ENCODE measurements around the gene IMPDH1. TPM values are rescaled to one million over a fixed set of nuclear protein-coding genes. Genes with fewer than 3 reads are reported as not detected.

The IMPDH1 gene
- total and polyA plus RNA-seq, 2 donors: 11.3 to 27.2 TPM

DNA sequence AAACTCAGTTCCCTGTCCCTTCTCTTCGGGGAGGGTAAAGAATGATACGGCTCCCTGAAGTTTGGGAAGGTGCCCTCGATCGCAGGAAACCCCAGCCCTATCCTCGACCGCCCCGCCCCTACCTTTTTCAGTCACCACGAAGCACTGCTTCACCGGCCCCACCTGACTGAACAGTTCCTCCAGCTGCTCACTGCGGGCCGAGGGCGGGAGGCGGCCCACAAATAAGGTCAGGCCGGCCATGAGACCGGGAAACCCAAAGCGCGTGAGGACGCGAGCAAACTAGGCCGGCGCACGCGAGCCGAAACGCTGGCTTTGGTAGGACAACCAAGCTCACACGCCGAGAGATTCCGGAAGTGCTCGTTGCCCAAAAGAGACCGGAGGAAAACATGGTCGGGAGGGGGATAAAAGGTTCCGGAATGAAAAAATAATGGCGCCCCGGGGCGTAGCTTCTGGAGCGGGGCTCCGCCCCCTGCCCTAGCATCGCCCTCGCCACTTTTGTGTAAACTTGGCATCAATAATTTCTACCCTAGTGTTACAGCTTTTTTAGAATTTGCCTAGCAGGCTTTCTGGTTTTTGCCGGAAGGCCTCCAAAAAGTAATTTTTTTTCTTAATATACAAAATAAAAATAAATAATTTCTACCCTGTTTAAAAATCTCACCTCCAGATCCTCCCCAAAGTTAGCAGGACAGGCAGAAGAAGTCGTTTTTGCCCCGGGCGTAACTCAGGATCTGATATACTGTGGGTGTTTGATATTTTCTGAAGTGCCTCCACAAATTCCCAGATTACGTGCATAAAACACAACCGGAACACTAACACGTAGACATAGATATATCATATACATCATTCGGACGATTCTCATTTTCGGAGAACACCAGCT, 66.0 kb downstream of the IMPDH1 start, which contains the start of gene RBM28:
RBM28 (minus strand) TSS at position 355 of the 877 bp plus-strand sequence; CDS start at position 240, 115 bp downstream.
- Histone ChIP-seq H3K9me3 (ENCODE audit: control insufficient read depth in 2 of 2, insufficient read depth in 1 of 2, low read length in 1 of 2) (no peaks in the 10 kb centered on the region), H3K4me3 (ENCODE audit: low read length in 2 of 2) (peak within 1 kb of the TSS; percentile 76 to 94), H3K4me1 (ENCODE audit: control insufficient read depth in 2 of 2, insufficient read depth in 2 of 2, low read length in 2 of 2) (peaks cover 9 to 17% of the 10 kb centered on the region in 2 donors), H3K36me3 (ENCODE audit: control insufficient read depth in 2 of 2, insufficient read depth in 2 of 2, low read length in 1 of 2) (peaks cover 0 to 9% of the 10 kb centered on the region in 2 donors), H3K27ac (ENCODE audit: low read depth in 1 of 2, low read length in 1 of 2) (peak within 1 kb of the TSS; percentile 81 to 86), H3K27me3 (ENCODE audit: control insufficient read depth in 2 of 2, insufficient read depth in 1 of 2, low read length in 1 of 2) (peaks cover 0 to 15% of the 10 kb centered on the region in 2 donors)
- 15% methylated on average over 49 of the region's 49 CpGs for WGBS
- DNase-seq (ENCODE audit: low read depth in 6 of 9, low spot score in 9 of 9): peak; percentile 76 to 96 (median 85)

Other genes starting within 250 kb of the IMPDH1 start
- gene LEP, start 168.7 kb downstream of the IMPDH1 start, total RNA-seq: 0.05 TPM
- 0.05 TPM for gene LEP, start 168.7 kb downstream of the IMPDH1 start, polyA plus RNA-seq
- 19.9 TPM for gene RBM28, start 66.1 kb downstream of the IMPDH1 start, total RNA-seq
- 24.7 TPM for gene RBM28, start 66.1 kb downstream of the IMPDH1 start, polyA plus RNA-seq
- gene PRRT4, start 48.3 kb downstream of the IMPDH1 start, total RNA-seq: 0.28 TPM
- 0.66 TPM for gene PRRT4, start 48.3 kb downstream of the IMPDH1 start, polyA plus RNA-seq
- 9.0 TPM for gene HILPDA, start 45.9 kb upstream of the IMPDH1 start, total RNA-seq
- 8.6 TPM for gene HILPDA, start 45.9 kb upstream of the IMPDH1 start, polyA plus RNA-seq
- gene METTL2B, start 66.8 kb upstream of the IMPDH1 start, total RNA-seq: 14.3 TPM
- 11.6 TPM for gene METTL2B, start 66.8 kb upstream of the IMPDH1 start, polyA plus RNA-seq

All from thymus (tissue), 11 donors.